Urinary bladder (tissue), 4 donors: ENCODE results near the gene SPSB4. TPM values are rescaled to one million over a fixed set of nuclear protein-coding genes. Genes with fewer than 3 reads are reported as not detected.
"Not testable (repeated sequence)": the region's sequence is repeated elsewhere in the genome, so short reads cannot be mapped to it uniquely, and the experiment has no call there.

Experiments used
- DNase-seq: peaks from one replicate; pipeline ENCODE4 v3.0.0-alpha.2; 2015; ENCODE audit errors: extremely low spot score
- H3K27ac ChIP-seq: one replicate; pipeline ENCODE4 v1.5.1; 2013; ENCODE audit warnings: low read depth, mild to moderate bottlenecking, moderate library complexity
- H3K36me3 ChIP-seq: one replicate; pipeline ENCODE4 v1.6.1; 2013; ENCODE audit warnings: mild to moderate bottlenecking, moderate library complexity; ENCODE audit not compliant: insufficient read depth
- H3K4me1 ChIP-seq: one replicate; pipeline ENCODE4 v1.6.1; 2013; ENCODE audit warnings: mild to moderate bottlenecking, moderate library complexity; ENCODE audit not compliant: insufficient read depth
- H3K4me3 ChIP-seq: one replicate; pipeline ENCODE4 v1.5.1; 2013; ENCODE audit warnings: low read depth, low read length
- WGBS: extraction: QIAGEN DNeasy Blood & Tissue Kit; methylation state at CpG from one replicate; pipeline ENCODE4 v1.1.7; 2013; 5-methylcytosine and 5-hydroxymethylcytosine counted together
- polyA plus RNA-seq: library from polyadenylated mRNA; stranded (reverse); fragments of 200-250 nt; gene quantifications from one replicate; pipeline ENCODE4 v1.2.3, GENCODE V29; 2013
- total RNA-seq: library from RNA; depleted of rRNA; stranded (reverse); fragments of >200 nt; gene quantifications from one replicate; pipeline ENCODE4 v1.2.3, GENCODE V29; 2014
- donor health status: healthy with polysubstance abuse.
- donor health status: healthy.

Gene SPSB4
- total and polyA plus RNA-seq, 2 donors, result 0.29 to 5.6 TPM

DNA sequence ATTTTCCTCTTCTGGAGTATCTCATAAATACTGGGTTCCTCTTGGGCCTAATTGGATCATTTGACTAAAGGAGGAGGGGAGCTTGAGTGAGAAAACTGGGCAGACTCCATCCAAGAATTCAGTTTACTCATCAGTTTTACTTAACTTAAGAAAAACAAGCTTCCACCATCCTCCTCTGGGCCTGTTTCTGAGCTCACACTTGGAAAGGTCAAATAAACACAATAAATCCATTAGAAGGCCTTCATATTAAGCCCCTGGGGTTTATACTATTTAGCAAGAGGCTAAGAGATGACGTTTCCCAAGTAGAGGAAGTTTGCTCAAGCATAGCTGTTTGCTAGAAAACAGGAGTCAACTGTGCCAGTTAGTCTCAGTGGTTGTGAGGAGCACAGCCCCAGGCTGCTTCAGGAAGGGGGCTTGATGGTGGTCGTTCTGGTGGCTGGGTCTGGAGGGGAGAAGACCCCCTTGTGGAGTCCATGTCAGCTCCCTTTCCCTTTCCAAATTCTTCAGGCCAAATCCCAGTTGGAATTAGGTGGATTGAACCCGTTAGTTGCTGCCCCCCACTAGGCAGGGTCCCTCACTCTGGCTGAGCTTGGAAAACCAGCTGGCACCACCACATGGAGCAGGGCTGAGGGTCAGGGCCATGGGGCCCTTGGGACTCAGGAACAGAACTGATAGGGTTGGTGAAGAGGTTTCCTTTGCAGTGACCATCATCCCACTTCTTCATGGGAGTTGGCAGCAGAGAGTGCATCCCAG is 64.8 kb downstream of the SPSB4 start:
- DNase-seq, result peak; percentile 56
- Histone ChIP-seq H3K27ac (peak overlapping the region; percentile 2), H3K4me1 (no peaks in the 10 kb centered on the region), H3K36me3 (no peaks in the 10 kb centered on the region), H3K4me3 (no peak overlapping the region)
- 36% methylated on average over 3 of the region's 3 CpGs for WGBS

DNA sequence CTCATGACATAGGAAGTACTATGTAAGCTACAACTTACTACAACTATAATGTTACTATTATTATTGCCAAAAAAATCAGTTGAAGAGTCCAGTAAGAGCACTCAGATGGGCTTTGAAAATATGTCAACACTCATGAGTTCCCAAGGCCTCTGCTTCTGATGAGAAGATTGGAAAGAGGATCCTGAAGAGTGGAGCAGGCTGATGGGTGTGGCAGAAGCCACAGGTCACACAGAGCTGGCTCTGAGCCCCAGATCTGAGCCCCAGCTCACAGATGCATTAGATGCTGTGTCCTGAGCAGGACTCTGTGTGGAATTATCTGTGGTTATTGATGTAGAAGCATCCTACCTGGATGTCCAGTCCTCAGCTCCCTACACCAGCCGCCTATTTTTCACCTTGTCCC is 65.6 kb downstream of the SPSB4 start:
- Histone ChIP-seq H3K36me3 (no peaks in the 10 kb centered on the region), H3K4me3 (no peak overlapping the region), H3K27ac (no peak overlapping the region), H3K4me1 (no peaks in the 10 kb centered on the region)
- 100% methylated on average over 1 of the region's 1 CpG for WGBS
- DNase-seq, result no peak

DNA sequence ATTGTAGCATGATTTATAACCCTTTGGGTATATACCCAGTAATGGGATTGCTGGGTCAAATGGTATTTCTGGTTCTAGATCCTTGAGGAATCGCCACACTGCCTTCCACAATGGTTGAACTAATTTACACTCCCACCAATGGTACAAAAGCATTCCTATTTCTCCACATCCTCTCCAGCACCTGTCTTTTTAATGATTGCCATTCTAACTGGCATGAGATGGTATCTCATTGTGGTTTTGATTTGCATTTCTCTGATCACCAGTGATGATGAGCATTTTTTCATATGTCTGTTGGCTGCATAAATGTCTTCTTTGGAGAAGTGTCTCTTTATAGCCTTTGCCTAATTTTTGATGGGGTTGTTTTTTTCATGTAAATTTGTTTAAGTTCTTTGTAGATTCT is 66.8 kb downstream of the SPSB4 start:
- H3K4me1 ChIP-seq, H3K36me3 ChIP-seq: not testable (repeated sequence)
- WGBS, result 97% methylated on average over 1 of the region's 1 CpG

DNA sequence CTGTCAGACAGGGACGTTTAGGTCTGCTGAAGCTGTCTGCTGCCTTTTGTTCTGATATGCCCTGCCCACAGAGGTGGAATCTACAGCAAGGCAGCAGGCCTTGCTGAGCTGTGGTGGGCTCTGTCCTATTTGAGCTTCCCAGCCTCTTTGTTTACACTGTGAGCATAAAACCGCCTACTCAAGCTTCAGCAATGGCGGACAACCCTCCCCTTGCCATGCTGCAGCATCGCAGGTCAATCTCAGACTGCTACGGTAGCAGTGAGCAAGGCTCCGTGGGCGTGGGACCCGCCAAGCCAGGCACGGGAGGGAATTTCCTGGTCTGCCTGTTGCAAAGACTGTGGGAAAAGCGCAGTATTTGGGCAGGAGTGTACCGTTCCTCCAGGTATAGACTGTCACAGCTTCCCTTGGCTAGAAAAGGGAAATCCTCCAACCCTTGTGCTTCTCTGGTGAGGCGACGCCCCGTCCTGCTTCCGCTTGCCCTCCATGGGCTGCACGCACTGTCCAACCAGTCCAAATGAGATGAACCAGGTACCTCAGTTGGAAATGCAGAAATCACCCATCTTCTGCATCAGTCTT is 71.4 kb downstream of the SPSB4 start:
- WGBS, result 83% methylated on average over 16 of the region's 16 CpGs
- Histone ChIP-seq H3K27ac (no peak overlapping the region), H3K4me3 (no peak overlapping the region), H3K4me1 (no peaks in the 10 kb centered on the region), H3K36me3 (no peaks in the 10 kb centered on the region)
- DNase-seq, result no peak

More for the DNA sequence above, 66.8 kb downstream of the SPSB4 start:
- H3K4me3 ChIP-seq, DNase-seq, H3K27ac ChIP-seq: not testable (repeated sequence)

- Histone ChIP-seq H3K27ac (no peak overlapping the region), H3K4me1 (no peaks in the 10 kb centered on the region)
Measured at GRCh38 chr3:141123677-141124410, 72.7 kb downstream of the SPSB4 start.

GRCh38 chr3:141124715-141125114 is 73.6 kb downstream of the SPSB4 start:
- no peak for DNase-seq
- Histone ChIP-seq H3K27ac (no peak overlapping the region), H3K36me3 (no peaks in the 10 kb centered on the region), H3K4me3 (no peak overlapping the region), H3K4me1 (no peaks in the 10 kb centered on the region)
- 94% methylated on average over 5 of the region's 5 CpGs for WGBS

More at GRCh38 chr3:141123677-141124410, 72.7 kb downstream of the SPSB4 start:
- no peak for DNase-seq
- H3K36me3 ChIP-seq, result no peaks in the 10 kb centered on the region
- WGBS, result 79% methylated on average over 4 of the region's 4 CpGs
- H3K4me3 ChIP-seq, result no peak overlapping the region

DNA sequence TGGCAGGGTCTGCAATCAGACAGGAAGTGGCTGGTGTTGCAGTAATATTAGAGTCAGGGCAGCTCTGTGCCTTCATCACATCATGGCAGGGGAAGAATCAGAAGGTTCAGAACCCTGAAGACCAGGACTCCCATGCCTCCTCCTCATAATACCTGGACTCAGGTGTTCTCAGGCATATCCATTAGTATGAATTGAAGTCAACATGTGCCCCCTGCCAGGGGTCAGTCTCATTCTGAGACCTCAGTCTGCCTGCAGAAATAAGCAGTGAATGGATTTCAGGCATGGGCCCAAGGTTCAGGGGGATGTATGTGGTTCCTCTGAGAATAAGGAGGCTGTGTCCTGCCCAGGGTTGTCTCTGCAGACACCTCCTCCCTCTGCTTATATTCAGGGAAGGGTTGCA is 74.2 kb downstream of the SPSB4 start:
- H3K4me1 ChIP-seq, result no peaks in the 10 kb centered on the region
- no peak for DNase-seq
- H3K36me3 ChIP-seq, result no peaks in the 10 kb centered on the region
- no peak overlapping the region for H3K4me3 ChIP-seq
- no peak overlapping the region for H3K27ac ChIP-seq

- 94% methylated on average over 9 of the region's 9 CpGs for WGBS
Measured at GRCh38 chr3:141126661-141127343, 75.7 kb downstream of the SPSB4 start.

GRCh38 chr3:141127344-141128125 is 76.4 kb downstream of the SPSB4 start:
- no peaks in the 10 kb centered on the region for H3K36me3 ChIP-seq
- H3K27ac ChIP-seq, result no peak overlapping the region
- H3K4me3 ChIP-seq, result no peak overlapping the region
- no peaks in the 10 kb centered on the region for H3K4me1 ChIP-seq
- DNase-seq, result no peak
- 88% methylated on average over 9 of the region's 9 CpGs for WGBS

More at GRCh38 chr3:141126661-141127343, 75.7 kb downstream of the SPSB4 start:
- Histone ChIP-seq H3K4me3 (no peak overlapping the region), H3K27ac (no peak overlapping the region), H3K36me3 (no peaks in the 10 kb centered on the region), H3K4me1 (no peaks in the 10 kb centered on the region)
- no peak for DNase-seq

- no peaks in the 10 kb centered on the region for H3K36me3 ChIP-seq
- H3K4me3 ChIP-seq, result no peak overlapping the region
- DNase-seq, result no peak
- no peak overlapping the region for H3K27ac ChIP-seq
- no peaks in the 10 kb centered on the region for H3K4me1 ChIP-seq
- WGBS, result 94% methylated on average over 5 of the region's 5 CpGs
Measured at GRCh38 chr3:141128126-141128777, 77.1 kb downstream of the SPSB4 start.

DNA sequence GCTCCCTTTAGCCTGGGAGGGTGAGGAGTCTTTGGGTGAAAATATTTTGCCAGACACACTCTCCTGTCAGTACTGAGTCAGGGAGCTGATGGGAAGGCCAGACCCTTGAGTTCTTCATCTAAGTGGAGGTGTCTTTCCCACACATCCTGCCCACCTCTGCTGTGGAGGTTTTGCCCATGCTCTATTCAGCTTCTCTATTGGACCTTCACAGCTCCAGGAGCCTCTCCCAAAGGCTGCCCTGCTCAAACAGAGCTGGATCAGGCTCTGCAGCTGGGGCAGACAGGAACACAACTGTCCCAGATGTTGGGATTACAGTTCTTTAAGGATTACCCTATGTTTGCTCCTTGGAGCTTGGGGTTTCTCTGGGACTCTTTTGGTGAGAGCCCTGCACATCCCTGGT is 77.9 kb downstream of the SPSB4 start:
- H3K36me3 ChIP-seq, result no peaks in the 10 kb centered on the region
- no peak for DNase-seq
- H3K4me1 ChIP-seq, result no peaks in the 10 kb centered on the region
- no peak overlapping the region for H3K27ac ChIP-seq
- H3K4me3 ChIP-seq, result no peak overlapping the region

- DNase-seq, result no peak
- Histone ChIP-seq H3K36me3 (no peaks in the 10 kb centered on the region), H3K4me1 (no peaks in the 10 kb centered on the region), H3K4me3 (no peak overlapping the region), H3K27ac (no peak overlapping the region)
- 72% methylated on average over 8 of the region's 8 CpGs for WGBS
Measured at GRCh38 chr3:141129541-141130011, 78.4 kb downstream of the SPSB4 start.
